Spinal cord (tissue), 10 donors: ENCODE measurements around the gene TPPP2. TPM values are rescaled to one million over a fixed set of nuclear protein-coding genes. Genes with fewer than 3 reads are reported as not detected.

Experiments
- DNase-seq, 6 donors: peaks; one replicate each; pipeline versions ENCODE4 v3.0.0 to v3.0.0-alpha.2; 2013 to 2015; ENCODE audit warnings: low spot score in 6 of 6, low read depth in 4 of 6
- H3K27ac ChIP-seq: one replicate; pipeline ENCODE4 v1.5.1; 2013; ENCODE audit warnings: low read depth, low read length, control low read depth
- H3K27me3 ChIP-seq: one replicate; pipeline ENCODE4 v1.6.1; 2013; ENCODE audit warnings: low read length; ENCODE audit not compliant: control insufficient read depth, insufficient read depth
- H3K36me3 ChIP-seq: one replicate; pipeline ENCODE4 v1.6.1; 2013; ENCODE audit warnings: low read length; ENCODE audit not compliant: control insufficient read depth, insufficient read depth
- H3K4me1 ChIP-seq: one replicate; pipeline ENCODE4 v1.6.1; 2013; ENCODE audit warnings: low read length; ENCODE audit not compliant: control insufficient read depth, insufficient read depth
- H3K4me3 ChIP-seq: one replicate; pipeline ENCODE4 v1.5.1; 2013; ENCODE audit warnings: low read depth, low read length, control low read depth
- H3K9me3 ChIP-seq: one replicate; pipeline ENCODE4 v1.6.1; 2013; ENCODE audit warnings: low read length; ENCODE audit not compliant: control insufficient read depth, insufficient read depth
- WGBS: methylation state at CpG from one replicate; pipeline ENCODE4 v1.1.5; 2013; ENCODE audit warnings: missing lambda C conversion rate; ENCODE audit not compliant: insufficient coverage; 5-methylcytosine and 5-hydroxymethylcytosine counted together
- polyA plus RNA-seq, 2 donors: library from polyadenylated mRNA; unstranded; fragments of 120-200 nt; gene quantifications; one replicate each; pipeline ENCODE4 v1.2.1, GENCODE V29; 2013; ENCODE audit not compliant: insufficient read length in 2 of 2
- total RNA-seq, 2 donors: library from RNA; depleted of rRNA in 1 of 2; stranded (reverse); fragments of 120-200 nt in 1 of 2; fragments of >200 nt in 1 of 2; gene quantifications; one replicate each; pipeline versions ENCODE4 v1.2.3 to v1.2.4, GENCODE V29; 2013 to 2014
- donor health status: healthy.

The TPPP2 gene
- total and polyA plus RNA-seq, 4 donors: 0.44 to 0.71 (median 0.59) TPM; not detected in 1

GRCh38 chr14:21073921-21074320, 43.9 kb downstream of the TPPP2 start:
- peaks cover 54% of the 10 kb centered on the region for H3K4me1 ChIP-seq
- H3K27me3 ChIP-seq: no peaks in the 10 kb centered on the region
- H3K4me3 ChIP-seq: no peak overlapping the region
- H3K36me3 ChIP-seq: peaks cover 61% of the 10 kb centered on the region
- 90% methylated on average over 9 of the region's 9 CpGs for WGBS
- no peaks in the 10 kb centered on the region for H3K9me3 ChIP-seq
- no peak overlapping the region for H3K27ac ChIP-seq
- no peak for DNase-seq

- Histone ChIP-seq H3K4me3 (no peak overlapping the region), H3K36me3 (peaks cover 68% of the 10 kb centered on the region), H3K27ac (no peak overlapping the region), H3K27me3 (no peaks in the 10 kb centered on the region), H3K4me1 (peaks cover 47% of the 10 kb centered on the region), H3K9me3 (no peaks in the 10 kb centered on the region)
- no peak for DNase-seq
- 89% methylated on average over 25 of the region's 26 CpGs for WGBS
Measured at GRCh38 chr14:21074398-21075272, 44.6 kb downstream of the TPPP2 start.

GRCh38 chr14:21075719-21076437, 45.9 kb downstream of the TPPP2 start:
- no peak overlapping the region for H3K27ac ChIP-seq
- H3K36me3 ChIP-seq: peaks cover 78% of the 10 kb centered on the region
- no peaks in the 10 kb centered on the region for H3K27me3 ChIP-seq
- DNase-seq: no peak
- H3K4me1 ChIP-seq: peaks cover 38% of the 10 kb centered on the region
- H3K4me3 ChIP-seq: no peak overlapping the region
- no peaks in the 10 kb centered on the region for H3K9me3 ChIP-seq
- 84% methylated on average over 9 of the region's 9 CpGs for WGBS

- Histone ChIP-seq H3K36me3 (peaks cover 94% of the 10 kb centered on the region), H3K4me3 (no peak overlapping the region), H3K27me3 (no peaks in the 10 kb centered on the region), H3K9me3 (no peaks in the 10 kb centered on the region), H3K4me1 (peaks cover 26% of the 10 kb centered on the region), H3K27ac (no peak overlapping the region)
- no peak for DNase-seq
- WGBS: 70% methylated on average over 1 of the region's 2 CpGs
Measured at GRCh38 chr14:21077672-21078071, 47.7 kb downstream of the TPPP2 start.

- no peak for DNase-seq
- H3K36me3 ChIP-seq: peaks cover 94% of the 10 kb centered on the region
- peaks cover 21% of the 10 kb centered on the region for H3K4me1 ChIP-seq
- no peaks in the 10 kb centered on the region for H3K9me3 ChIP-seq
- no peak overlapping the region for H3K27ac ChIP-seq
- H3K4me3 ChIP-seq: no peak overlapping the region
- H3K27me3 ChIP-seq: no peaks in the 10 kb centered on the region
- 90% methylated on average over 3 of the region's 5 CpGs for WGBS
Measured at GRCh38 chr14:21078287-21078686, 48.3 kb downstream of the TPPP2 start.

- no peak for DNase-seq
- H3K4me1 ChIP-seq: peaks cover 20% of the 10 kb centered on the region
- H3K9me3 ChIP-seq: no peaks in the 10 kb centered on the region
- H3K27ac ChIP-seq: no peak overlapping the region
- 84% methylated on average over 7 of the region's 10 CpGs for WGBS
- H3K27me3 ChIP-seq: no peaks in the 10 kb centered on the region
- no peak overlapping the region for H3K4me3 ChIP-seq
- peaks cover 94% of the 10 kb centered on the region for H3K36me3 ChIP-seq
Measured at GRCh38 chr14:21078726-21079125, 48.7 kb downstream of the TPPP2 start.

GRCh38 chr14:21081521-21082142, 51.6 kb downstream of the TPPP2 start:
- Histone ChIP-seq H3K4me3 (no peak overlapping the region), H3K27me3 (no peaks in the 10 kb centered on the region), H3K36me3 (peaks cover 92% of the 10 kb centered on the region), H3K27ac (no peak overlapping the region), H3K4me1 (peaks cover 4% of the 10 kb centered on the region), H3K9me3 (no peaks in the 10 kb centered on the region)
- no peak for DNase-seq
- 85% methylated on average over 28 of the region's 30 CpGs for WGBS

Other genes starting within 250 kb of the TPPP2 start
- 10 to 100 TPM in 1 of 2 donors, 1 to 10 TPM in 1; 8.7 to 11.3 TPM for gene RNASE6, start 248.9 kb upstream of the TPPP2 start, total RNA-seq
- gene RNASE6, start 248.9 kb upstream of the TPPP2 start, polyA plus RNA-seq: 1 to 10 TPM; 4.3 to 6.1 TPM
- gene RNASE1, start 227.4 kb upstream of the TPPP2 start, total RNA-seq: 100 to 1,000 TPM in 1 of 2 donors, 10 to 100 TPM in 1; 99.1 to 223 TPM
- gene RNASE1, start 227.4 kb upstream of the TPPP2 start, polyA plus RNA-seq: 10 to 100 TPM; 50.2 to 77.1 TPM
- 1 to 10 TPM in 1 of 2 donors, under 1 TPM in 1; 0.55 to 3.7 TPM for gene RNASE3, start 138.8 kb upstream of the TPPP2 start, total RNA-seq
- gene RNASE3, start 138.8 kb upstream of the TPPP2 start, polyA plus RNA-seq: under 1 TPM in 1 of 2 donors, not detected in 1; 0.24 TPM
- gene RNASE2, start 74.7 kb upstream of the TPPP2 start, total RNA-seq: 1 to 10 TPM in 1 of 2 donors, under 1 TPM in 1; 0.50 to 5.8 TPM
- 1 to 10 TPM in 1 of 2 donors, under 1 TPM in 1; 0.90 to 1.1 TPM for gene RNASE2, start 74.7 kb upstream of the TPPP2 start, polyA plus RNA-seq
- gene METTL17, start 40.2 kb upstream of the TPPP2 start, total RNA-seq: 10 to 100 TPM; 31.1 to 65.0 TPM
- 10 to 100 TPM; 56.7 to 79.2 TPM for gene METTL17, start 40.2 kb upstream of the TPPP2 start, polyA plus RNA-seq
- gene SLC39A2, start 30.9 kb upstream of the TPPP2 start, total RNA-seq: under 1 TPM in 1 of 2 donors, not detected in 1; 0.17 TPM
- under 1 TPM in 1 of 2 donors, not detected in 1; 0.32 TPM for gene SLC39A2, start 30.9 kb upstream of the TPPP2 start, polyA plus RNA-seq
- gene NDRG2, start 5.2 kb upstream of the TPPP2 start, total RNA-seq: 100 to 1,000 TPM; 233 to 301 TPM
- 100 to 1,000 TPM; 763 to 827 TPM for gene NDRG2, start 5.2 kb upstream of the TPPP2 start, polyA plus RNA-seq
- gene RNASE13, start 4.6 kb downstream of the TPPP2 start, total RNA-seq: not detected
- gene RNASE13, start 4.6 kb downstream of the TPPP2 start, polyA plus RNA-seq: not detected
- gene RNASE7, start 12.1 kb downstream of the TPPP2 start, total RNA-seq: not detected
- gene RNASE7, start 12.1 kb downstream of the TPPP2 start, polyA plus RNA-seq: under 1 TPM in 1 of 2 donors, not detected in 1; 0.12 TPM
- not detected for gene RNASE8, start 27.6 kb downstream of the TPPP2 start, total RNA-seq
- gene RNASE8, start 27.6 kb downstream of the TPPP2 start, polyA plus RNA-seq: not detected
- gene ARHGEF40, start 40.1 kb downstream of the TPPP2 start, total RNA-seq: 10 to 100 TPM; 37.9 to 71.0 TPM
- 10 to 100 TPM; 83.1 to 98.9 TPM for gene ARHGEF40, start 40.1 kb downstream of the TPPP2 start, polyA plus RNA-seq
- gene ZNF219, start 68.4 kb downstream of the TPPP2 start, total RNA-seq: 10 to 100 TPM in 1 of 2 donors, 1 to 10 TPM in 1; 4.7 to 16.3 TPM
- gene ZNF219, start 68.4 kb downstream of the TPPP2 start, polyA plus RNA-seq: 10 to 100 TPM; 39.1 to 48.8 TPM
- gene TMEM253, start 70.8 kb downstream of the TPPP2 start, total RNA-seq: under 1 TPM; 0.50 to 0.72 TPM
- gene TMEM253, start 70.8 kb downstream of the TPPP2 start, polyA plus RNA-seq: 1 to 10 TPM in 1 of 2 donors, under 1 TPM in 1; 0.43 to 1.7 TPM
- not detected for gene OR5AU1, start 125.8 kb downstream of the TPPP2 start, total RNA-seq
- under 1 TPM; 0.05 to 0.11 TPM for gene OR5AU1, start 125.8 kb downstream of the TPPP2 start, polyA plus RNA-seq
- gene HNRNPC, start 239.2 kb downstream of the TPPP2 start, total RNA-seq: 100 to 1,000 TPM; 497 to 536 TPM
- gene HNRNPC, start 239.2 kb downstream of the TPPP2 start, polyA plus RNA-seq: 100 to 1,000 TPM; 492 to 522 TPM
- gene RPGRIP1, start 249.9 kb downstream of the TPPP2 start, total RNA-seq: under 1 TPM; 0.33 to 0.50 TPM
- gene RPGRIP1, start 249.9 kb downstream of the TPPP2 start, polyA plus RNA-seq: 1 to 10 TPM in 1 of 2 donors, under 1 TPM in 1; 0.78 to 1.3 TPM